ENCODE measurements around the gene CFAP46.
"Not testable (repeated sequence)": the region's sequence is repeated elsewhere in the genome, so short reads cannot be mapped to it uniquely, and the experiment has no call there.

Gene CFAP46

DNA sequence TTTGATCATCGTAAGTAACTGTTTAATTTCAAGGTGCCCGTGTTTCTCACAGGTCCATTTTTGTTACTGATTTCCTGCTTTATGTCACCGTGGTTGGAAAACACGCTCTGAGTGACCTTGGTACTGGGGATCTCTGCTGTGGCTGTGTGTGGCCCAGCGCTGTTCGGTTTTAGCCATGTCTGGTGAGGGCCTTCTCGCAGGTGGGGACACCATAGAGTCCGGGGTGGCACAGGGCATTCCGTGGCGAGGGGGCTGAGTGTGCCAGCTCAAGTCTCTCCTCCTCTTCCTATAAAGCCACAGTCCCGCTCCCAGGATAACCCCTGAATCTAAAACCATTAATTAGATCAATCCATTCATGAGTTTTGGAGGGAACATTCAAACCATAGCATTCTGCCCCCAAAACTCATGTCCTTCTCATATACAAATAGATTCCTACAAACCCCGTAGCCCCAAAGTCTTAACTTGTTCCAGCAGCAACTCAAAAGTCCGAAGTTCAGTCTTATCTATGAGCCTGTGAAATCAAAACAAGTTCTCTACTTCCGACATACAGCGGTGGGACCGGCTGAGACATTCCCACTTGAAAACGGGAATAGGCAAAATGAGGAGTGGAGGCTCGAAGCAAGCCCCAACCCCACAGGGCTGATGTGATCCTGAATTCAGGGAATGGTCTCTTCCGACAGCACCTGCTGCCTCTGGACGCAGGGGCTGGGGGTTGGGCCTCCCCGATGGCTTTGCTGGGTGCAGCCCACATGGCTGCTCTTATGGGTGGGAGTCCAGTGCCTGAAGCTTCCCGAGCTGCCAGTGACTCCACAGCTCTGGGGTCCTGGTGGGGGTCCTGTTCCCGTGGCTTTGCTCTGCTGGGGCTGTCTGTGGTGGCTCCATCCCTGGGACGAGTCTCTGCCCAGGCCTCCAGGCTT is 101.4 kb downstream of the CFAP46 start:
- DNase-seq: no peak

- DNase-seq: no peak
Measured at GRCh38 chr10:132839061-132839460, 103.3 kb downstream of the CFAP46 start.

GRCh38 chr10:132838346-132838970 is 103.9 kb downstream of the CFAP46 start:
- no peak for DNase-seq

DNA sequence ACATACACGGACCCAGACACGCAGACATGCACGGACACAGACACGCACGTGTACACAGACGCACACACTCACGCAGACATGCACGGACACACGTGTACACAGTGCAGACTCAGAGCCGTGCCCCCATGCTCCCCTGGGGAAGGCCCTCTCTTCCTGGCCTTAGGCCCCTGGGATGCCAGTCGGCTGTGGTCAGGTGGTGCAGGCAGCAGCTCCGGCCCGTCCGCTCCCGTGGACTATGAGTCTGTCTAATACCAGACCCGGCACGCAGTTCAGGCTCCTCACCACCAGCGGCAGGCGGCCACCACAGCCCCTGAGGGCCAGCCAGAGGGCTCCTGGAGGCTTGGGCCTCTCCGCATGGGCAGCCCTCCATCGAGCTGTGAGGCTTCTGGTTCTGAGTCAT is 104.5 kb downstream of the CFAP46 start:
- no peak for DNase-seq

DNA sequence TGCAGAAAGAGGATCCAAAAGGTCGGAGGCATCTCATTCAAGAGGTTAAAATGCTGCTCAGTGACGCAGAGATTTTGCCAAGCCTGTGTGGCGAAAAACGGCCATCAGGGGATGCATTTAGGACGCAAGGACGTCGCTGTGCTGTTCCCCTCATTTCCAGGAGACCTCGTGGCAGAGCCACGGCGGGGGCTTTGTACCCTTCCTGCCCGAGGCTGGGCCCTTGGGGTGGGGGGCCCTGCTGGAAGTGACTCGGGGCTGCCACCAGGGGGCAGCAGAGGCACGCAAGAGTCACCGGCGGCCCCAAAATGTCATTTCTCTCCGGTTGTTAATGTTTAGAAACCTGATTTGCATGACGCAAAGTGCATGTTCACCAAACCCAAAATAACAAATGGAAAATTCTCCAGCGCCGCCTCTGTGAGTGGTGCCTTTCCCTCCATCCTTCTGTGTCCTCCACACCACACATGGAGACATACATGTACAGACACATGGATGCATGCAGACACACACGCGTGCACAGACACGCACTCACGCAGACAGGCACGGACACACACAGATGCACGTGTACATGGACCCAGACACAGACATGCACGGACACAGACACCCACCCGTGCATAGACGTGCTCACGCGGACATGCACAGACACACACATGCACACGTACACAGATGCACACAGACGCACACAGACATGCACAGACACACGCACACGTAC is 105.4 kb downstream of the CFAP46 start:
- DNase-seq: peak; percentile 31

DNA sequence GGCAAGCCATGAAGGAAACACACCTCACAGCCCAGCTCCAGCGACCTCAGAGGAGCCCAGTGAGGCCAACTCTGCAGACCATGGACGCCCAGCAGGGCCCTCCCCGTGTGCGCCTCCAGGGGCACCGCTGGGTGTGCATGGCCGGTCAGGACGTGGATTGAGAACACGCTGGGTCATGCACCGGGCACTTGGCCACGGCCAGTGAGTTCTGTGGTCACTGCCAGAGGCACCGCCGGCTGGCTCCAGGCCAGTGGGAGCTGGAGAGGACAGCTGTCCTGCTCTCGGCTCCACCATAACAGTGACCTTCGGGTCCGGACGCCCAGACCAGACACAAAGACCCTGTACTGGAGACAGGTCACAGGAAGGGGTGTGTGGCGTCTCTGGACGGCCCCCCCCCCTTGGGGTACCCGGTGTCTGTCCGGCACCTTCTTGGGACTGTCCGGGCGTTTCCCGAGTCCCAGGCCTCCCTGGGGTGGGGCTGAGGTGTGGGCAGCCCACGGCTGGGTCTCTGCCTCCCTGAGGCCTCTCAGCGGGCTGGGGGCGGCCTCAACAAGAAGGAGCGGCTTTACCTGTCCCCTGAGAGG is 106.0 kb downstream of the CFAP46 start:
- no peak for DNase-seq

GRCh38 chr10:132835848-132836233 is 106.5 kb downstream of the CFAP46 start:
- DNase-seq: no peak

- no peak for DNase-seq
Measured at GRCh38 chr10:132834891-132835847, 107.2 kb downstream of the CFAP46 start.

- no peak for DNase-seq
Measured at GRCh38 chr10:132834311-132834761, 108.0 kb downstream of the CFAP46 start.

DNA sequence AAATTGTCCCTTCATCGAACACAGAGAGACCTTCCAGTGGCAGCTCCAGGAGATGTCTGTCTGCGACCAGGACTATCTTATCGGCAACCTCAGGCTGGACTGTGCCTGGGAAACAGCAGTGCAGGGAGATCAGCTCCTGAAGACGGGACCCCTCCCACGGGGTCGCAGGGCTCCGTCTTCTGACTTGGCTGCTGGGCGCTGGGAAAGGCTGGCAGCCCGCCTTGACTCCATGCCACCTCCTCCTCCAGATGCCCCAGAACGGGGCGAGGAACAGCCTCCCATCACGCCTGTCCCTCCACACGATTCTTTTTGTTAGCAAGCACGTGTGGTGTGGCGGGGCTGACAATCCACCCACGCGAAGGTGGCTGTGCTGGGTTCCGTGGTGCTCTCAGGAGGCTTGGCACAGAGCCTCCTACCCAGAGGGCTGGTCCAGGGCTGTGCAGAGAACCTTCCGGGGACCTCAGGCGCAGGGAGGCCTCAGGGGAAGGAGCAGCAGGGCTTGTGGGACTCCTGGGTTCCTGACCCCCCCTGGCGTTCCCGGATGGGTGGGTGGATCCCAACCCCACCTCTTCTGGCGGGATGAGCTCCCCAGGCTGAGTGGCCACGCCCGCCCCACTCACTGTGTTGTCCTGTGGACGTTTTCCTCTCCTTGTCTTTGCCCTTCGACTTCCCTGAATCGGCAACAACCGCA is 108.8 kb downstream of the CFAP46 start:
- DNase-seq: no peak

GRCh38 chr10:132832186-132832969 is 110.0 kb downstream of the CFAP46 start:
- no peak for DNase-seq

DNA sequence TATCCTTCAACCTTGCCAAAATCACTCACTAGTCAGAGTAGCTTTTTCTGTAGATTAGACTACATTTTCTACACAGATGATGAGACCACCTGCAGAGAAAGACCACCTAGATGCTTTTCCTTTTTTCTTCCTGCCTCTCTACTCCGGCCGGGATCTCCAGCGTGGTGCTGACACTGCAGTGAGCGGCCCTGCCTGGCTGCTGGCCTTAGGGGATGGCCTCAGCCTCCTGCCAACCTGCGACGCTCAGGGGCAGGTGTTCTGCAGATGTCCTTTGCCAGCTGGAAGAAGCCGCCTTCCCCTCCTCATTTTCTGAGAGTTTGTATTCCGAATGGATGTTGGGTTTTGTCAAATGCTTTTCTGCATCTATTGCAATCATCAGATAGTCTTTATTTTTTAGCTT is 113.0 kb downstream of the CFAP46 start:
- no peak for DNase-seq

DNA sequence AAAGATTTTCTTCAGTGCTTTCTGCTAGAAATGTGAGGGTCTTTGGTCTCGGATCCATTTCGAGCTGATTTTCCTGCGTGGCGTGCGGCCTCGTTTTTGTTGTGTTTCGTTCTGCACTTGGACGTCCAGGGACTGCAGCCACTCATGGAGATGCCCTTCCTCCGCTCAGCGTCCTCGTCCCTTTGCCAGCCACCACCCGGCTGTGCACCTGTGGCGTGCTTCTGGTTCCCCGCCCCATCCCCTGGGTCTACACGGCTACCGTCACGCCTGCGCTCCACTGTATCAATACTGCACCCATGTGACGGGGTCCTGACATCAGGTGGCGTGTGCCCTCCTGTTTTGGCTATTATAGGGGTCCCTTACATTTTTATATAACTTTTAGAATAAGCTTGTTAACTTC is 113.7 kb downstream of the CFAP46 start:
- DNase-seq: no peak

GRCh38 chr10:132827861-132828539 is 114.4 kb downstream of the CFAP46 start:
- no peak for DNase-seq

DNA sequence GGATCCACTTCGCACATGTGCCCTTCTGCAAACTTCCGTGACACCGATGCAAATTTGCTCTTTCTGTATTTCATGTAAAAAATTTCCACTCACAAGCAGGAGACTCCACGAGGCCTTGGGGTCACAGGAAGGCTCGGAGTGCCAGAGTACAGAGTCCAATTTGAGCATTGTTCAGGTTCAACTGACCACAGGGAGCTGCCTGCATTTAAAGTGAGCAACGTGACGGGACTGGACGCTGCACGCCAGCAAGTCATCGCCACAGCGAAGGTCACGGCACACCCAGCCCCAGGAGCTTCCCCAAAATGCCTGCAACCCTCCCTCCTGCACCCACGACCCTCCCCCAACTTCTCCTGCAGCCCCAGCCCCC is 115.0 kb downstream of the CFAP46 start:
- no peak for DNase-seq

DNA sequence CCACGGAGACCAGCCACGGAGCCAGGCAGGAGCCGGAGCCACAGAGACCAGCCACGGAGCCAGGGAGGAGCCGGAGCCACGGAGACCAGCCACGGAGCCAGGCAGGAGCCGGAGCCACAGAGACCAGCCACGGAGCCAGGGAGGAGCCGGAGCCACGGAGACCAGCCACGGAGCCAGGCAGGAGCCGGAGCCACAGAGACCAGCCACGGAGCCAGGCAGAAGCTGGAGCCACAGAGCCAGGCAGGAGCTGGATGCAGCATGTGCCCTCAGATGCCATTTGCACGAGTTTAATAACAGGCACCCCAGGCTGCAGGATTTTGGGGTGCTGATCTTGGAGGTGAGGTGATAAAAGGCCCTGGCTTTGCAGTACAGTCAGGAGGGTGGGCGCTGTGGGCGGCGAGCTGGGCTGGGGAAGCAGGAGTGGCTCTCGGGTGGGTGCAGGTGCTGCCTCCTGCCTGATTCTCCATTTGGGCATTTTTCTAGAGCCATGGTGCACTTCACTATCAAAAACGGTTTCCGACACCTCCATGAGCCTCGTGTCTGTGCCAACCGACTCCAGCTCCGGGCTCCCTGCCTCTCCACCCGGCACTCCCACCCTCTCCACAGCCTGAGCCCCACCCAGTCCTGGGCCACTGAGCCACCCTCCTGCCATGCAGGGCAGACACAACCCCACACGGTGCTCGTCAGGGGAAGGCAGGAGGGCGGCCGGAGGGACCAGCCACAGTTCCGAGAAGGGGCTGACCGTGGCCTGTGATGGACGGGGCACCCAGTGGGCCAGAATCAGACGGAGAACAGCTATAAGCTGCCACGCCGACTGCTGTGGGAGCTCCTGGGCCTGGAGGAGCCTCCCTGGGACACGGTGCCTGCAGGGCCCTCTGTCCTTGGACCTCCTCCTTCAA is 115.6 kb downstream of the CFAP46 start:
- no peak for DNase-seq

DNA sequence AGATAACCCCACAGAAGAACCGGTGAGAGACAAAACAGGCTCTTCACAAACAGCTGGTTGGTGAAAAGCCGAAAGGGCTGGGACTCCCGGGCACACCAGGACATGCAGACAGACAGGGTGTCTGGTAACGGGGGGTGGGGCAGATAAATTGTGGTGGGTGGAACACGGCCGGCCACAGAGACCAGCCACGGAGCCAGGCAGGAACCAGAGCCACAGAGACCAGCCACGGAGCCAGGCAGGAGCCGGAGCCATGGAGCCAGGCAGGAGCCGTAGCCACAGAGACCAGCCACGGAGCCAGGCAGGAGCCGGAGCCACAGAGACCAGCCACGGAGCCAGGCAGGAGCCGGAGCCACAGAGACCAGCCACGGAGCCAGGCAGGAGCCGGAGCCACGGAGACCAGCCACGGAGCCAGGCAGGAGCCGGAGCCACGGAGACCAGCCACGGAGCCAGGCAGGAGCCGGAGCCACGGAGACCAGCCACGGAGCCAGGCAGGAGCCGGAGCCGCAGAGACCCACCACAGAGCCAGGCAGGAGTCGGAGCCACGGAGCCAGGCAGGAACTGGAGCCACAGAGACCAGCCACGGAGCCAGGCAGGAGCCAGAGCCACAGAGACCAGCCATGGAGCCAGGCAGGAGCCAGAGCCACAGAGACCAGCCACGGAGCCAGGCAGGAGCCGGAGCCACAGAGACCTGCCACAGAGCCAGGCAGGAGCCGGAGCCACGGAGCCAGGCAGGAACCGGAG is 116.4 kb downstream of the CFAP46 start:
- DNase-seq: not testable (repeated sequence)

- DNase-seq: no peak
Measured at GRCh38 chr10:132820056-132820455, 122.3 kb downstream of the CFAP46 start.

Data from effector CD8-positive, alpha-beta T cell (primary cell).